Kidney (tissue), 14 donors: ENCODE measurements around the gene NPAT. TPM values are rescaled to one million over a fixed set of nuclear protein-coding genes. Genes with fewer than 3 reads are reported as not detected.

Experiments
- DNase-seq, 5 donors: peaks; one replicate each; pipeline ENCODE4 v3.0.0-alpha.2; 2013 to 2020
- FAIRE-seq: peaks from 2 replicates; lab custom pipeline; 2012; peaks lifted over from hg19 to GRCh38; lab: Jason Lieb, UNC
- H3K27ac ChIP-seq, 2 donors: one replicate each; pipeline ENCODE4 v1.7.0; 2013; ENCODE audit warnings: low read depth in 2 of 2, low read length in 2 of 2, inconsistent platforms in 1 of 2
- H3K27me3 ChIP-seq: one replicate; pipeline ENCODE4 v1.7.1; 2013; ENCODE audit warnings: low read length, inconsistent platforms; ENCODE audit not compliant: control insufficient read depth, insufficient read depth
- H3K36me3 ChIP-seq, 3 donors: one replicate each; pipeline versions ENCODE4 v1.7.0 to v1.7.1; 2013; ENCODE audit warnings: low read length in 3 of 3, control low read depth in 1 of 3, inconsistent platforms in 1 of 3; ENCODE audit not compliant: insufficient read depth in 3 of 3, control insufficient read depth in 2 of 3
- H3K4me1 ChIP-seq, 3 donors: one replicate each; pipeline versions ENCODE4 v1.7.0 to v1.7.1; 2013; ENCODE audit warnings: low read length in 3 of 3, inconsistent platforms in 1 of 3, low read depth in 1 of 3; ENCODE audit not compliant: control insufficient read depth in 2 of 3, insufficient read depth in 2 of 3
- H3K4me3 ChIP-seq, 3 donors: one replicate each; pipeline versions ENCODE4 v1.7.0 to v1.8.1; 2013; ENCODE audit warnings: low read length in 3 of 3, control low read depth in 1 of 3, inconsistent platforms in 1 of 3
- H3K9ac ChIP-seq, 3 donors: one replicate each; pipeline versions ENCODE4 v1.7.0 to v1.7.1; 2013; ENCODE audit warnings: low read length in 3 of 3, control low read depth in 1 of 3, inconsistent platforms in 1 of 3
- H3K9me3 ChIP-seq, 3 donors: one replicate each; pipeline versions ENCODE4 v1.7.0 to v1.7.1; 2013; ENCODE audit warnings: low read length in 3 of 3, control low read depth in 1 of 3, inconsistent platforms in 1 of 3; ENCODE audit not compliant: control insufficient read depth in 2 of 3, insufficient read depth in 1 of 3
- CTCF ChIP-seq: IDR thresholded peaks from 3 replicates; pipeline ENCODE4 v1.5.1; 2012; ENCODE audit warnings: mild to moderate bottlenecking, moderate library complexity, borderline replicate concordance; ENCODE audit not compliant: insufficient read depth; ENCODE audit errors: extremely low read depth
- intact Hi-C: fragments of 100-400 bp; cut with DNase I; formaldehyde crosslinking; loops from one replicate; pipeline ENCODE4 v1.11.1; 2022
- polyA plus RNA-seq: library from polyadenylated mRNA; stranded (reverse); fragments of 350-450 nt; fragmentation: Illumina TruSeq; extraction: RNeasy Lipid Tissue Mini Kit (QIAGEN cat#74804); gene quantifications from one replicate; pipeline ENCODE4 v1.2.3, GENCODE V29; 2014; ENCODE audit warnings: low read depth, low replicate concordance; ENCODE audit not compliant: insufficient read depth
- total RNA-seq: library from RNA; stranded (reverse); fragmentation: NEBNext Ultra II Directional; extraction: Animal tissue kit (Norgen Biotek cat#: 25700); gene quantifications from one replicate; pipeline ENCODE4 v1.2.1, GENCODE V29; 2021
- donor health status: control.
- donor health status: control.
- donor health status: control.
- donor health status: control.
- donor health status: control.
- donor health status: DM: yes; HTN: yes; CAD: no.
- donor health status: Normal renal cell carcinoma (clear cell type).

The NPAT gene
- total and polyA plus RNA-seq, 2 donors from 2014 or later: 2.5 to 17.6 TPM

DNA sequence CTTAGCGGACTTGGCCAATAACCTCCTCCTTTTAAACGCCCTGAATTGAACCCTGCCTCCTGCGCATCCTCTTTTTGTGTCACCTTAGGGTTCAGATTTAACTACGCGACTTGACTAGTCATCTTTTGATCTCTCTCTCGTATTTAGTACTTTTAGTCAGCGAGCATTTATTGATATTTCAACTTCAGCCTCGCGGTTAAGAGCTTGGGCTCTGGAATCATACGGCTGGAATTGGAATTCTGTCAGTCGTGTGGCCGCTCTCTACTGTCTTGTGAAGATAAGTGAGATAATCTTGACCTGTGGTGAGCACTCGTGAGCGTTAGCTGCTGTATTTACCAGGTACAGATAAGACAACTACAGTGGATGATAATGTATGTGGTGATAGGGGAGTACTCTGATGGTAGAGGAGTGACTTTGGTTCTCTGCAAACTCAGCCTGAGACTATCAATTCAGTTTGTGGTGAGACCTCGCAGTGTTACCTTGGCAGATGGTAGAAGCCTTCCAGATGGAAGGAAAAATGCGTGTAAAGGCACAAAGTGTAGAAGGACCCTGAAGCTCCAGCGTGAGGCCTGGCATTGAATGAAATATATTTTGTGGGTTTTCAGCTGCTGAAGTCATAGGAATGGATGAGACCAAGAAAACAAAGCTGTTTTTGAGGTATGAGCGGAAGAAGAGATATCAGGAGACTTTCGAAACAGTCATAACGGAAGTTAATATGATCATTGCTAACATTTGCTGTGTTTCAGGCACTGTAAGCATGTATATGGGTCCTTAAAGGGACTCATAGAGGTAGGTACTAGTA, 1.1 kb upstream of the NPAT start:
- H3K9me3 ChIP-seq: no peaks in the 10 kb centered on the region
- DNase-seq (peak in 1 of 5 donors; percentile 22), FAIRE-seq (no peak)
- intact Hi-C loops: no loop called here
- H3K27ac ChIP-seq: peak overlapping the region; percentile 82 to 97
- H3K27me3 ChIP-seq: no peaks in the 10 kb centered on the region
- H3K9ac ChIP-seq: peak overlapping the region; percentile 80 to 92 (median 86)
- peaks cover 6 to 20% (median 15%) of the 10 kb centered on the region in 3 donors for H3K4me1 ChIP-seq
- no peak for TF ChIP-seq CTCF
- H3K36me3 ChIP-seq: peaks cover 0 to 3% (median 0%) of the 10 kb centered on the region in 3 donors
- H3K4me3 ChIP-seq: peak overlapping the region; percentile 87 to 98 (median 94)

GRCh38 chr11:108221911-108222573, 396 bp downstream of the NPAT start:
- Histone ChIP-seq H3K9me3 (no peaks in the 10 kb centered on the region), H3K4me3 (peak overlapping the region; percentile 96 to 99 (median 97)), H3K27ac (peak overlapping the region; percentile 80 to 96), H3K36me3 (no peaks in the 10 kb centered on the region), H3K27me3 (no peaks in the 10 kb centered on the region), H3K9ac (peak overlapping the region; percentile 79 to 99 (median 96)), H3K4me1 (peaks cover 6 to 20% (median 15%) of the 10 kb centered on the region in 3 donors)
- peak; percentile 0 for TF ChIP-seq CTCF
- FAIRE-seq: no peak
- intact Hi-C loops: no loop called here
- DNase-seq: no peak

DNA sequence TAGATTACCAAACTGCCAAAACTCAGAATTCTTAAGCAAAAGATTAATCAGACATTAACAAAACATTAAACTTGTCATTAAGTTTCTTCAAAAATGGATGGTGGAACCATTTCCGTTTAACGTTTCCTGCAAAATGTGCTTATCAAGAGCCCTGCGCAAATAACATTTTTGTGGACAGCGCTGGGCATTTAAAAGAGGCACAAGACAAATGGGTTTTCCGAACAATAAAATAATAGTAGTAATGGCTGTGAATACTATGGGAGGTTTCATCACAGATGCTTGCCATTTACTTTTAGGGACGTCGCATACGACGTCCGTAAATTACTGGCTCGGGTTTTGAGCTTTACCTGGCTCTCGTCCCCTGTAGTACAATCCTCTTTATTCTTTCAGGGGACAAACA, 1.1 kb downstream of the NPAT start:
- intact Hi-C loops: no loop called here

More for the DNA sequence above, 1.1 kb downstream of the NPAT start:
- peak overlapping the region; percentile 96 to 99 (median 97) for H3K4me3 ChIP-seq
- H3K4me1 ChIP-seq: peaks cover 6 to 20% (median 15%) of the 10 kb centered on the region in 3 donors
- H3K27me3 ChIP-seq: no peaks in the 10 kb centered on the region
- FAIRE-seq: no peak
- H3K36me3 ChIP-seq: no peaks in the 10 kb centered on the region
- no peak for TF ChIP-seq CTCF
- H3K9ac ChIP-seq: peak overlapping the region; percentile 79 to 99 (median 96)
- DNase-seq: peak in 2 of 5 donors; percentile 25 to 40
- no peaks in the 10 kb centered on the region for H3K9me3 ChIP-seq
- H3K27ac ChIP-seq: peak overlapping the region; percentile 80 to 96
